Tongue (tissue), 2 donors: ENCODE results near the gene MYRIP. TPM values are rescaled to one million over a fixed set of nuclear protein-coding genes. Genes with fewer than 3 reads are reported as not detected.
A peak's percentile ranks its signal among the peaks of the same experiment; 100 is the strongest.

ENCODE experiments used
- DNase-seq: peaks from one replicate; pipeline ENCODE4 v3.0.0-alpha.2; 2015
- total RNA-seq: library from RNA; depleted of rRNA; stranded (reverse); fragments of >200 nt; gene quantifications from one replicate; pipeline ENCODE4 v1.2.3, GENCODE V29; 2014

Gene MYRIP
- total RNA-seq, 1 donor from 2014 or later = 3.7 TPM

DNA sequence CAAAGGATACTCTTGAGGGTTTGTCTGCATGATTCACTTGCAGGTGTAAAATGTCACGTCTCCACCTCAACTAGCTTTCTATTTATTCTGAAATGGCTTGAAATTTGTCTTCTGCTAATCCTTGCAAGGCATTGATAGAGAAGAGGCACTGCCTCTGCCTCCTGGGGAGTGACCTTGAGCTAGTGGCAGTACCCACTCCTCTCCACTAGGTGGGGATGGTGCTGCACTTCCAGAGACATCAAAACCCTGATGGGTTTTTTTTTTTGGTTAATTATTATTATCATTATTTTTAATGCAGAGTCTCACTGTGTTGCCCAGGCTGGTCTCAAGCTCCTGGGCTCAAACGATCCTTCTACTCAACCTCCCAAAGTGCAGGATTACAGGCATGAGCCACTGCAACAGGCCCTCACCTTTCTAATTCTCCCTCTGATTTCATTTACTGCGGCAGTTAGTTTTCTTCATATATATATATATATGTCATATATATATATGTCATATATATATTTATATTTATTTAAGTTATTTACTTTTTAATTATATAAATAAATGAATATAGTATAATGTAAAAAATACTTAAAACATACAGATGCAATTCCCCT is 382.5 kb downstream of the MYRIP start:
- DNase-seq = peak; percentile 73

DNA sequence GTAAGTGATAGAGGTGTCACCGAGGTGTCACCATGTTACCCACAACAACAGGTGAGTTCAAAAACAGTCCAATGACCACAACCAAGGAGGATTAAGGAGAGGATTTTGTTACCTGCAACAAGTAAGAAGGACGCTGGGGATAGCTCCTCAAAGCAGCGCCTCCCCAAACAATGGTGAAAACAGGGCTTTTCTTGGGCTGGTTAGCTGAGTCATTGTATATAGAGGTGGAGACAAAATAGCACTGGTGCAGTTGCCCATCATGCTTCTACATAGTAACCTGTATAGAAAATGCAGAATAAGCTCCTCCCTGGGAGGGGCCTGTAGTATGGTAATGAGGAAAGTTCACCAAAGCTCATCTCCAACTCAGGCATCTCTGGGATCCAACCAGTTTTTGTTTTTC is 383.2 kb downstream of the MYRIP start:
- DNase-seq = no peak

DNA sequence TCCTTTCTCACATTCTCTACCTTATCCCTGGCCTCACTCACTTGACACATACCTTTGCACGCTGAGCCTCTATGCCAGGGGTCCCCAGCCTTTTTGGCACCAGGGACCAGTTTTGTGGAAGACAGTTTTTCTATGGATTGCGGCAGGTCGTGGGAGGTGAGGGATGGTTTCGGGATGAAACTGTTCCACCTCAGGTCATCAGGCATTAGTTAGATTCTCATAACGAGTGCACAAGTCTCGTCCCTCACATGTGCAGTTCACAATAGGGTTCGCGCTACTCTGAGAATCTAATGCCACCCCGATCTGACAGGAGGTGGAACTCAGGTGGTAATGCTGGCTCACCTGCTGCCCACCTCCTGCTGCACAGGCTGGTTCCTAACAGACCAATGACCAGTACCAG is 387.6 kb downstream of the MYRIP start:
- no peak for DNase-seq

DNA sequence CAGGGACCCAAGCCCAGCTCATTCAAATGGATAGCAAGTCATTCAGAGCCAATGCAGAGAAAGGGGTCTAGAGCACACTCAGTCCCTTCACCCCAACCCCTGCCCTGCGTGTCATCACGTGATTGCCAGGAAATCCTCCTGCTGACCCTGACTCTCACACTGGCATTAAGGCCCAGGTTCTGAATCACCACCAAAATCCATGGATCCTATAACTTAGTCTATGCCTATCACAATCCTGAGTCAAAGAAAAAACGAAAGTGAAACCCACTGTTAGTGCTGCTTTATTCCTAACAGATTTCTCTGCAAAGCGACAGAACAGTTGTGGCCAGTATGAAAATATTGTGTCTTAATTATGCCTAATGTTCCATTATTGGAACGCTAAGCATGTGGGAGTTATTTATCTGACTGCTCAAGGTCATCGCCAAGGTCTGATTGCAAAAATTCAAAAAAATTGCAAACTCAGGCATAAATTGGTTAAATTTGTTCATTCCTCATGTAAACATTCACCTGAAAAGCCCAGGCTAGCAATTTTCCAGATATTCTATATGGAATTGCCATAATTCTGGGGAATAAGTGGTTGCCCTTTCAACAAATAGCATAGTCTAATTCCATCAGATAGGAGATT is 391.4 kb downstream of the MYRIP start:
- DNase-seq = no peak

DNA sequence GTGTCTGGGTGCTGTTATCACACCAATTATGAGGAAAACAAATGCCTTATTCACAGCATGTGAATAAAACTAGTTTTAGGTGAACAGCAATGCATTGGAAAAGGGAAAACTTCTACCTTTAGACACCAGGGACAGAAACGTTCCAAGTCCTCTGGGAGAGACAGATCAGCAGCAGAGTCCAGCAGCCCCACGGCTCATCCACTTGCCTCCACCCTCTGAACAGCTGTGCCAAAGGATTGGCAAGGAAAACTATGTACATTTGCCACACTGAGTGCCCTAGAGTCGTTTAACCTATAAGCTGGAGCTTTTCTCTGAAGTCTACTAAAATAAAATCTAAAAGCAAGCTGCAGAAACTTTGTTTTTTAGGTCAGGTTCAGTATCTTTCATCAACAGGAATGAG is 392.4 kb downstream of the MYRIP start:
- DNase-seq = peak; percentile 24

DNA sequence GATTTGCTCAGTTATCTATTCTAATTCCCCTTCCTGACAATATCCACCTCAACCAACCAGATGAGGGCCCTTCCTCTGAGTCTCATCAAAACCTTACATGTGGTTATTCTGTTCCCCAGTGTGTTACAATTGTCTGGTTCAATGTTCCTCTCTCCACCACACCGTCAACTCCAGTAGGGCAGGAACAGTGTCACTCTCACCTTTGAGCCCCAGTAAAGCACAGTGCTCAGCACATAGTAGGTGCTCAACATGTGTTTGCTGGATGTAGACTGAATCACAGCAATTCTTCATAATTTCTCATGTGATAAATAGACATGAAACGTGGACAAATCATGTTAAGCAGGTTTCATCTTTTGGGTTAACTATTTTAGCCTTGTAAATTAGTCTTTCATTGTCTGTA is 397.1 kb downstream of the MYRIP start:
- no peak for DNase-seq

DNA sequence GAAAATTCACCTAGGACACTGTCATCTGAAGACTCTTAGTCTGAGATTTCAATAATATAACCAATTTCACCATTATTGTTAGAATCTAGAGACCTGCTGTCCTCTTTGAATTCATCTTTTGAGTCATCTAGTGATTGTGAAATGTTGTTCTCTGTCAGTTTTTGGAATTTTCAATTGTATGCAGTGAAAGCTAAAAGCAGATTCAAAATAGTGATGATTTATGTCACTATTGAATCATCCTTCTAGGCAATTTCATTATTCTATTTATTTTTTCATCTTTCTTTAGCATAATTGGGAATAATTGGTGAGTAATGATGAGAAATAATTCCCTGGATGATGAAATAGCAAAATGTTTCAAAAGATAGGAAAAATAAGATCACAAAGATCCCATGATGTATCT is 398.4 kb downstream of the MYRIP start:
- DNase-seq = no peak

DNA sequence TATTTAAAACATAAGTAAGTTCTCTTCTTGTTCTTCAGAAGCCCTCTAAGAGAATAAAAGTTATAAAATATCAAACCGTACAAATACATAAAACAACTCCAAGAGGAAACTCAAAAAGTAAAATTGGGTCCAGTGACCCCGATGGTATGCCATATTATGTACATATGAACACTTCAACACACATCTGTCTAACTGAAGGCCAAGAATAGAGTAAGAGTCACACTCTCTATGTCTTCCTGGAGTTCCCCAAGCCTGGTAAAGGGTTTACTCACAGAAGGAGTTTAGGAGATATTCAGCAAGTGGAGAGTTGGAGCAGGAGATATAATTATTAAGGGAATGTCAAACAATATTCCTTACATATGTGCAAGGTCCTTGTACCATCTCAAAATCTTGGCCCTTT is 398.8 kb downstream of the MYRIP start:
- DNase-seq = no peak

DNA sequence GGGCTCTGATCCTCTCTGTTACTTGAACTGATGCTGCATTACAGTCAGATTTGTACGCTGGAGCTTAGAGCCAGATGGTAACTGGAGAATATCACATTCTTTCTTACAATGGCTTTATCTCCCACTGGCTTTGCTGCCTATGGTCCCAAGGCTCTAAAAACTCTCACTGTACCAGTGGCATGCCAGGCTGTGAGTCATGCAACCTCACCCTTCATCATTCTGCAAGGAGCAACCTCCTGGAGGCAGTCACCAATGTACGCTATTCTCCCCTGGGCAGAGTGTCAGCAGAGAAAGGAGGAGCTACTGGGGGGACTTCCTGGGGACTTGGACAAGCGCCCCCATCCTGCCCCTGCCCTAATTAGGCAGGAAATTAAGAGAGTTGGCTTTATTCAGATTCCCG is 402.2 kb downstream of the MYRIP start:
- no peak for DNase-seq

DNA sequence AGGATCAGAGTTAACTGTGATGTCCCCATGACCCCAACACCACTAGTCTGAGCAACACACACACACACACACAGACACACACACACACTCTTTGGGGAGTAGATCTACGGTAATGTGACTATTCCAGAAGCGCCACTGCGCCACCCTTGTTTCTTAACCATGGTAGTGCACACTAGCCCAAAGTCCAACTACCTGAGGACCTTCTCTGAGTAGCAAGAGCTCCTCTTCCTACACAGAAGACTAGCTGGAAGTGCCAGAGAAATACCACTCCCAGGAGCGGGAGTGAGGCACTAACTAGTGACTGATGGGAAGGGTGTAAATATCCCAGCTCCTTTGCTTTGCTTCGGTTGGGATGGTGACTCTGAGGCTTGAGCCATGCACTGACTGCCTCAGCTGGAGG is 404.1 kb downstream of the MYRIP start:
- DNase-seq = no peak

DNA sequence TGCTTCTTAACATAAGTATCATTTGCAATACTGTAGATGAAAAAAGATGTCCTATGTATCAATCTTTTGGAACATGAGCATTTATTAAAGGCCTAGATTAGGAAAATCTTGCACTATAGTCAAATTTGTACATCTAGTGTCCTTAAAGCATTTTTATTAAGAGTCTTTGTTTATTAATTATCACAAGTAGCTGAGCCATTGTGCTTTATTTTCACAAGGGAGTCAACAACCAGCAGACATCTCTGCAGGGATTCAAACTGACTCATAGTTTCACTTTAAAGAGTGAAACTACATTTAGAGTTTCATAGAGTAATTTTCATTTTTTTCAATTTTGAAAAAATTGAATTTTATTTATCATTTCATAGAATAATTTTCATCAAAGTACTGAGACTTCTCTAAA is 405.6 kb downstream of the MYRIP start:
- no peak for DNase-seq

DNA sequence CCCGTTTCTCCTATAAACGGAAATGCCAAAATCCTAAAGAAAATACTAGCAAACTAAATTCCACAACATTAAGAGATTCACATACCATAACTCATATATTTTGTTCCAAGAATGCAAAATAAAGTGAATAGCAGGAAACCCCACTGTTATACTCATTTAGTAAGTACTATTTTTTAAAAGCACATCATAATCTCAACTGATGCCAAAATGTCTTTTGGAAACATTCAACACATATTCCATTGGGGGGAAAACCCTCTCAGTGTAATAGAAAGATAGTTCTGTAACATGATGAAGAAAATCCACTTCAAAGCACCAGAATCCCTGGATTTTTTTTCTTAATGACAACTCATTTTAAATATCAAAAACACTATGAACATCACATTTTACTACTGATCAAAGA is 407.1 kb downstream of the MYRIP start:
- DNase-seq = no peak

DNA sequence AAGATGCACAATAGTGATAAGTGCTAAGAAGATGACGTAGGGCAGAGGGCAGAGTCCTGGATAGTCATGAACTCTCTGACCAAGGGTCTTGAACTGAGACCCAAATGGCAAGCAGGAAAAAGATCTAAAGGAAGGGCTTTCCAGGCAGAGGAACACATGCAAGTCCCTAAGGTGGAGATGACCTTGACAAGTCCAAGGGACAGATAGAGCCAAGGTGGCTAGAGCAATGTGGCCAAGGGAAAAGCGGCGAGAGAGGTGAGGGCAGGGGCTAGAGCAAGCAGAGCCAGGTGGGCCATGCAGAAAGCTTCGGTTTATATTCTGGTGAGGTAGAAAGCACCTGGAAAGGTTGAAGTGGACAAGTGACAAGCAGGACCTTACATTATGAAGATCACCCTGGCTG is 414.4 kb downstream of the MYRIP start:
- DNase-seq = no peak

DNA sequence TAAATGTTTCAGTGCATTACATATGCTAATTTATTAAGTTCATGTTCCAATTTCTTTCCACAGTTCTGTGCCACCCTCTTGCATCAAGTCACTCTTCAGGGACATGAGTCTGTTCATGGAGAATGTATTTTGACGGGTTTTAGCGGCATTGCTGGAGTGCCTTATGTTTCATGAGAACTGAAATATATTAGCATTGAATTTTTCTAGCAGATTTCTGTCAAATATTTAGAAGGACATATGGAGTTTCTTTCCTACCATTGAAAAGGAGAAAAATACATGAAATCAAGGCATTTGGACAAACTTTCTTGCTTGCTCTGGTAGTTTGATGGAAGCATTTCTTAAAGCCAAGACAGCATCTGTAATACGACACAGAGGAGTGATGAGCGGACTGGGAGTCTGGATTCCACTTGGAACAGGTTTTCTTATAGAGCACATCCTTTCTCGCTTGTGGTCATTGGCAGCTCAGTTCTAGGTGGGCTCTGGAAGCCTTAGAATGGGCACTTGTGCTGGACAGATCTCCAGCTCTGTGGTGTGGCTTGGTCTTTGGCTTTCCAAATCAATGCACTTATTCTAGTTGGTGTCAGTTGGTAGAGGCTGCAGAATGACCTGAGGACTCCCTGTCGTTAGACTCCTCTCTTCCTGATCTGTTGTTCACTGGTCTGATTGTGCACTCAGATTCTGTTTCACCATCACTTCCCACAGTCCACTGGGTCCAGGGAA is 415.5 kb downstream of the MYRIP start:
- no peak for DNase-seq

DNA sequence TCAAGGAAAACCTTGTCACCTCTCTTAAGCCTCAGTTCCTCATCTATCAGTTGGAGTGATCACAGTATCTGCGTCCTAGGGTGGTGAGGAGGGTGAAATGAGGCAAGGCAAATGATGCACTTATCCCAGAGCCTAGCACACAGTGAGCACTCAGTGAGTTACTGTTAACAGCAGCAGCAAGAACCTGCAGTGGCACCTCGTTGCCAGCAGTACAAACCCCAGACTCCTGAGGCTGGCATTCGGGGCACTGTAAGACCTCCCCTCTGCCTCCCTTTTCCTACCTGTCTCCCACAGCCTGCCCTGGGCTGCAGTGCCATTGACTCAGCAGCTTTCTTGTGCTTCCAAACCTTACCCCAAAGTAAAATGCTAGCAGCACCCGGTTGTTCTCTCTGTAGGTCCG is 417.2 kb downstream of the MYRIP start:
- no peak for DNase-seq

DNA sequence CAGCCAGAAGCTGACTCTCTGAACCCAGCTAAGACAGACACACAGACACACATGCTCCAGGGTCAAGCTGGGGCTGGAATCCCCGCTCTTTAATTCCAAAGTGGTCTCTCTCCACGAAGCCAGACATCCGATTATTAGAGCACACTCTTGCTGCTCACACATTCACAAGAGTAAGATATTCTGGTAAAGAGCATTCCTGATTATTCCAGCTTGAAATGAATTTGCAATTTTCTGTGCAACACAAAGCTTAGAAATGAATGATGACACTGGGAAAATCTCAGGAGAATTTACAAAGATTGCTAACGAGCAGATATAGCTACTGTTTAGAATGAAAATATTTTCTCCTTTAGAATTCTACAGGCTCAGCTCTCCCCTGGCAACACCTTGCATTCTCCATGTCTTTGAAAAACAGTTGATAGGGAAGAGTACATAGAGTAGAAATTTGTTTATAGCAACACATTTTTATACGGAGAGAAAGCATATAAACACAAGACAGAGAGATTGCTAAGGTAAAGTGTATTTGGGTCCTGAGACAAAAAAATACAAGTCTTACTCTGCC is 419.5 kb downstream of the MYRIP start:
- no peak for DNase-seq

DNA sequence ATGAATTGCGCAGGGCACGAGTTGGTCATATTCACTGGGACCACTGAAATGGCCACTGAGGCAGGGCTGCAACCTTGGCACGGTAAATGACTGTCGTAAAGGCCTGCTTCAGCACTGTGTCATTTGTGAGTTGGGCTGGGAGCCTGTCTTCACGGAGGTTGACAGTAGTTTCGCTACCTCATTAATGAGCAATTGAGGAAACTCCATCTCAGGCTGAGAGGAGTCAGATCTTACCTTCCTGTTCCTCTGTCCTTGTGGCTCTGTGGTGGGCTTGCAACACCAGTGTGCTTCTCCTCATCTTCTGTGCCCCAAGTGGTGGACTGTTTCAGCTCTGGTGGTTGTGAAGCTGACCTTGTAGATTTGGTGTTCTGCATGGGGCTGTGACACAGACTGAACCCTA is 420.0 kb downstream of the MYRIP start:
- no peak for DNase-seq

DNA sequence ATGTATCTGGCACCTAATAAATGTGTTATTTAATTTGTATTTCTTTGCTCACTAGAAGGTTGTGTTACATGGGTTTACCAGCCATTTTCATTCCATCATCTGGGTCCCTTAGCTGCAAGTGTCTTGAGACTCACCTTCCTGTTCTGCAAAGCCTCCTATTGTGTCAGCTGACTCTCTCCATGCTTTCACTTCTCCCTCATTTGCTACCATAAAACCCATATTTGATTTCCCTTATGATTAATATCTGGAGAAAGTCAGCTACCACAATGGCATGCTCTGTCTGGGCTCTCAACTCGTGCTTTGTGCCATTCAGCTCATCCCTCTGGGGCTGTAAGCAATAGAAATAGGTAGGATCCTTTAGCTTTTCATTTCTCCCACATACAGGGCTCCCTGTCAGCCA is 420.6 kb downstream of the MYRIP start:
- DNase-seq = no peak

DNA sequence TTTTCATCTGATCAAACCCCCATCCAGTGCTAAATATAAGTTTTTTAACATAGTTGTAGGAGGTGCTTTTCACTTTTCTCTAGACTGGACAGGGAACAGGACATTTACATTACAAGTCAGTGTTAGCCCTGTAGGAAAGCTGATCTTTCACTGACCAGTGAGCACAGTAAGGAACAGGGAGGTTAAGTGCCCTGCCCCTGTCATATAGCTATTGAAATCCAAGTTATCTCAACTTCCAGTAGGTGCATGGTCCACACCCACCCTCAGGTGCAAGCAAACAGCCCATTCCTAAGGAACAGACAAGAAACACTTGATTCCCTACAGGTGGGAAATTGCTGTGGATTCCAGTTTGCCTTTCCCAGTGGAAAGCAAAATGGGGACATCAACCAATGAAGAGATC is 421.0 kb downstream of the MYRIP start:
- DNase-seq = no peak

DNA sequence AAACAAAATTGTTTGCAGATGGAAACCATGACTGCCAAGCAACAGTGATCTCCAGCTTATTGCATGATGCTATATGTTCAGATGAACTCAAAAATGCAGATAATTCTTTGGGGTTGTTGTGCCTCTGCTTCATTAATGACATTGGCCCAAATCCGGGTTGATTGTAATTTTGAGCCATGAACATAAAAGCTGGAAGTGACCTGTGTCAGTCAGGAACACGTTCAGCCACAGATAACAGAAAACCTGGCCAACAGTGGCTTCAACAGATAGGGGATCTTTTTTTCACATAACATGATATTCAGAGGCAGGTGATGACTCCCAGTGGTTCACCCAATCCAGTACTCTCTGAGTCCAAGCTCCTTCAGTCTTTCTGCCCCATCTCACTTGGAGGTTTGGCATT is 423.2 kb downstream of the MYRIP start:
- no peak for DNase-seq

DNA sequence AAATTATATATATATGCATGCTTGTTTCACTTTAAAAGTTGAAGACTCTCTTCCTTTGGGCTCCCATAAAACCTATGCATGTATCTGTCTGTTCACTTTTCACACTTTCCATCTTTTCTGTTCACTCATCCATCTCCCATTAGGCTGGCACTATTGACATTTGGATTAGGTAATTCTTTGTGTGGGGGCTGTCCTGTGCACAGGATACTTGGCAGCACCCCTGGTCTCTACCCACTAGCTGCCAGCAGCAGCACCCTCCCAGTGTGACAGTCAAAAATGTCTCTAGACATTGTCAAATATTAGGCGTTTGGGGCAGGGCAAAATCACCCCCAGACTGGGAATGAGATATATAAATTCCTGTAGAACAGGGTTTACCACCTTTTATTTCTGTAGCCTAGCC is 427.8 kb downstream of the MYRIP start:
- no peak for DNase-seq

DNA sequence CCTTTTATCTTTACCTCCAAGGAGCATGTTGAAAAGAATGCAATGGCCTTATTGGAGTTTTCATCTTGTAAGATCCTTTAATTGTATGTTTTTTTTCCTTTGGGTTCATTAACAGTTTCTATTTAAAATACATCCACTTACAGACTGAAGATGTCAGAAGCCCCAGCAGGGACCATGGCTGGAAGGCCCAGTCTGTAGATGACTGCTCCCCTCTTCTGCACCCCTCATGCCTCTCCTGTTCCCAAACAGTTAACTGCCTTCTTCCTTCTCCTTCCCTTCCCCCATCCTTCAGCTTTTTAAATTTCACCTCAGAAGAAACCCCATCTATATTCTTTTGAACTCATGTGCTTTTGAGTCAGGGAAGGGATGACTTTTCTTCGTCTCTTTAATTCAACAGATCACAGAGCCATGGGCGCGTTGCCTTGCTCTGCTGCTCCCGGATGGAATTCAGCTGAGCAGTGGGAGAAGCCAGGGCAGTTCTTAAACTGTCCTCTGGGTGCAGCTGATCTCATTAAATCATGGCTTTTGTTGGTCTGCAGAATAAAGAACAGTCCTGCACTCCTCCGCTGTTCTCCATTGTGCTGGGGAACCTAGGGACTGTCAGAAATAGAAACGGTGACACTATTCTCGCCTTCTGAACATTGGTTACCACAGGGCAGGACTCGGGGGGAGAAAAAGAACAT is 428.6 kb downstream of the MYRIP start:
- peak; percentile 2 for DNase-seq

DNA sequence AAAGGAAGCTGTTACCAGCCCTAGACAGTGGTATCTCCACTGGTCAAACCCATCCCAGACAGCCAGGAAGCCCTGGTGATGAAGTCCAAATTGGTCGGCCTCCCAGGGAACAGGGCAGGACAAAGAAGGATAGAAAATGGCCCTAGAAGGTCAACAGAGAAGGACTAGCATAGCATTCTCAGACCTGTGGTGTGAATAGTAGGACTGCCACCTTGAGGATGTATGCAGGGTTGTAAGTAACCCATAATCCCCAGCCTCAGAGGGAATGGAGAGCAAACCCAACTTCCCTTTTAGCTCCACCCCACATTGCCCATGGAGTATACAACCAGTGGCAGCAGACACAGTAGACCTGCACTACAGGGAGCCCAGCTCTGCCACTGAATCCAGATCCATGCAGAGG is 431.5 kb downstream of the MYRIP start:
- no peak for DNase-seq
